GM12801 (cell line): ENCODE results near the gene ZNF470.

ENCODE experiments used
- CTCF ChIP-seq: IDR thresholded peaks from one replicate; pipeline ENCODE4 v1.5.1; 2011; ENCODE audit warnings: control low read depth; ENCODE audit not compliant: insufficient read length; ENCODE audit errors: extremely low read depth

The ZNF470 gene

GRCh38 chr19:56633021-56633420 is 65.8 kb downstream of the ZNF470 start:
- TF ChIP-seq CTCF: no peak

GRCh38 chr19:56637976-56638555 is 70.8 kb downstream of the ZNF470 start:
- TF ChIP-seq CTCF: no peak
